Stomach (tissue), 4 donors: Measurements from ENCODE around the gene MYOZ2.

Experiments used
- POLR2A ChIP-seq, 4 donors: fragments of 450-650 bp; IDR thresholded peaks; one replicate each; pipeline ENCODE4 v1.6.1; 2016; ENCODE audit warnings: antibody characterized with exemption in 4 of 4, control low read depth in 2 of 4, mild to moderate bottlenecking in 1 of 4, moderate library complexity in 1 of 4
- POLR2AphosphoS5 ChIP-seq, 3 donors: sonication (generic); formaldehyde crosslinking; IDR thresholded peaks; one replicate each; pipeline ENCODE4 v1.6.1; 2016; ENCODE audit warnings: antibody characterized with exemption in 3 of 3
- TF ChIP-seq, protein P1 (sequence below), 7 experiments: fragments of 450-650 bp in 4 of 7; fragments of 200-600 bp in 3 of 7; sonication (generic) in 3 of 7; IDR thresholded peaks; one replicate each; pipeline ENCODE4 v1.5.1; 2016 to 2019; ENCODE audit warnings: antibody characterized with exemption in 7 of 7, control low read depth in 2 of 7, mild to moderate bottlenecking in 1 of 7

- TF ChIP-seq POLR2AphosphoS5 (IDR thresholded peaks at IDR 0.05) (no peak), POLR2A (IDR thresholded peaks at IDR 0.05) (no peak)
- TF ChIP-seq, protein P1, sequence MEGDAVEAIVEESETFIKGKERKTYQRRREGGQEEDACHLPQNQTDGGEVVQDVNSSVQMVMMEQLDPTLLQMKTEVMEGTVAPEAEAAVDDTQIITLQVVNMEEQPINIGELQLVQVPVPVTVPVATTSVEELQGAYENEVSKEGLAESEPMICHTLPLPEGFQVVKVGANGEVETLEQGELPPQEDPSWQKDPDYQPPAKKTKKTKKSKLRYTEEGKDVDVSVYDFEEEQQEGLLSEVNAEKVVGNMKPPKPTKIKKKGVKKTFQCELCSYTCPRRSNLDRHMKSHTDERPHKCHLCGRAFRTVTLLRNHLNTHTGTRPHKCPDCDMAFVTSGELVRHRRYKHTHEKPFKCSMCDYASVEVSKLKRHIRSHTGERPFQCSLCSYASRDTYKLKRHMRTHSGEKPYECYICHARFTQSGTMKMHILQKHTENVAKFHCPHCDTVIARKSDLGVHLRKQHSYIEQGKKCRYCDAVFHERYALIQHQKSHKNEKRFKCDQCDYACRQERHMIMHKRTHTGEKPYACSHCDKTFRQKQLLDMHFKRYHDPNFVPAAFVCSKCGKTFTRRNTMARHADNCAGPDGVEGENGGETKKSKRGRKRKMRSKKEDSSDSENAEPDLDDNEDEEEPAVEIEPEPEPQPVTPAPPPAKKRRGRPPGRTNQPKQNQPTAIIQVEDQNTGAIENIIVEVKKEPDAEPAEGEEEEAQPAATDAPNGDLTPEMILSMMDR (IDR thresholded peaks at IDR 0.05): no peak
Observed at GRCh38 chr4:119197772-119198212, 62.2 kb downstream of the MYOZ2 start.
